Measurements from ENCODE around the gene GRIP2.

Gene GRIP2

DNA sequence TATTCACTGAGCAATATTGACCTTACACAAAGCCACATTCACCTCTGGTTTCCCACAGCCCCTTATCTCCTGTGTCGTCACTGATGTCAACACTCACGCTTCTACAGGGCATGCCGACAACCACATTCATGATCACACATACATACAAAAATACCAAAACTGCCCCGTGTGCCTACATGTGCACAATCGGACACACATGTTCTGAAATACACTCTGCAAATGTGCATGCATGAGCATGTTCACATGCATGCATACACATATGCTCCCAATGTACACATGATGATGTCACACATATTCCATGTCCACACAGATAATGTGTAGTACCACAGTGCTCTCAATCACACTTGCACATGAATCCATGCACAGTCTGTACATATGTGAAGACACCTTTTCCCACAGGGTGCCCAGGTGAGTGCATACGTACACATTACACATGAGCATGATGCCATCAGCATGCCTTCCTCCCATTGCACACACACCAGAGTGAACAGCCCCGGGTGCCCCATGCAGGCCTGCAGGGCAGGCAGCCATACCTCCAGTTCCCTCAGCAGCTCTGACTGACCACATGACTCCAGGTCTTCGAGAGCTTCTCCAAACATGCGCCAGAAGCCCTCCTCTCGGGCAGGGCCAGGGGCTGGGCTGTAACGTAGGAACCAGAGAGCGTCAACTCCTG is 37.0 kb downstream of the GRIP2 start:
- H3K4me3 ChIP-seq (replicated peaks in 1 of 2; ENCODE audit: low read depth in 2 of 2, low read length in 2 of 2): no peak overlapping the region
- no peak for DNase-seq (ENCODE audit: low read depth in 2 of 2)
- TF ChIP-seq, protein P1, sequence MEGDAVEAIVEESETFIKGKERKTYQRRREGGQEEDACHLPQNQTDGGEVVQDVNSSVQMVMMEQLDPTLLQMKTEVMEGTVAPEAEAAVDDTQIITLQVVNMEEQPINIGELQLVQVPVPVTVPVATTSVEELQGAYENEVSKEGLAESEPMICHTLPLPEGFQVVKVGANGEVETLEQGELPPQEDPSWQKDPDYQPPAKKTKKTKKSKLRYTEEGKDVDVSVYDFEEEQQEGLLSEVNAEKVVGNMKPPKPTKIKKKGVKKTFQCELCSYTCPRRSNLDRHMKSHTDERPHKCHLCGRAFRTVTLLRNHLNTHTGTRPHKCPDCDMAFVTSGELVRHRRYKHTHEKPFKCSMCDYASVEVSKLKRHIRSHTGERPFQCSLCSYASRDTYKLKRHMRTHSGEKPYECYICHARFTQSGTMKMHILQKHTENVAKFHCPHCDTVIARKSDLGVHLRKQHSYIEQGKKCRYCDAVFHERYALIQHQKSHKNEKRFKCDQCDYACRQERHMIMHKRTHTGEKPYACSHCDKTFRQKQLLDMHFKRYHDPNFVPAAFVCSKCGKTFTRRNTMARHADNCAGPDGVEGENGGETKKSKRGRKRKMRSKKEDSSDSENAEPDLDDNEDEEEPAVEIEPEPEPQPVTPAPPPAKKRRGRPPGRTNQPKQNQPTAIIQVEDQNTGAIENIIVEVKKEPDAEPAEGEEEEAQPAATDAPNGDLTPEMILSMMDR (IDR thresholded peaks at IDR 0.05; ENCODE audit: low read depth, low read length): no peak

DNA sequence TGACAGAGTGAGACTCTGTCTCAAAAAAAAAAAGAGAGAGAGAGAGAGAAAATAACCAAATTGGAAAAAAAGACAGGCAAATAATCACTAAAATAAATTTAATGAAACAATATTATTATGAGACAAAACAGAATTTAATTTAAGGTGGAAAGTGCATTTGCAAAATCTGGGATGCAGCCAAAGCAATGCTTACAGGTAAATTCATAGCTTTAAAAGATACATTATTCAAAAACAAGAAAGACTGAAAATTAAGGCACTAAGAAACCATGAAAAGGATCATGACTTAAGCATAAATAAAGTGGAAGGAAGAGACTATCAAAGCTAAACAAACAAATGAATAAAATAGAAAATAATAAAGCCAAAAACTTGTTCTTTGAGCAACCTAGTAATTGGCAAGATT is 37.7 kb downstream of the GRIP2 start:
- H3K4me3 ChIP-seq (replicated peaks in 1 of 2; ENCODE audit: low read depth in 2 of 2, low read length in 2 of 2): no peak overlapping the region
- no peak for DNase-seq (ENCODE audit: low read depth in 2 of 2)
- TF ChIP-seq, protein P1 (IDR thresholded peaks at IDR 0.05; ENCODE audit: low read depth, low read length): no peak

DNA sequence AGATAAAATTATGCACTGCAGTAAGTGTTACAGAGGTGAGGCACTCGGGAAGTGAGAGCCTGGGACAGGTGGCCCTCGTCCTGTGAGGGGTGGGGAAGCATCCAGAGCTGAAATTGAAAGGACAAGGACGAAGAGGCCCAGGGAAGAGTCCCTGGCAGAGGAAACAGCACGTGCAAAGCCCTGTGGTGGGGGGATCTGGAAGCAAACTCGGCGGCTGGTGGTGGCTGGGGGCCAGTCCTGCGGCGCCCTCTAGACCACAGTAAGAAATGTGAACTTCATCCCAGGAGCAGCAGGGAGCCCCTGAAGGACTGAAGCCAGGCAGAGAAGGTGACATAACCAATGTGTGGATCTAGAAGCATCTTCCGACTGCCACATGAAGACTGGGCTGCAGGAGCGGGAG is 42.8 kb downstream of the GRIP2 start:
- TF ChIP-seq, protein P1 (IDR thresholded peaks at IDR 0.05; ENCODE audit: low read depth, low read length): no peak
- no peak overlapping the region for H3K4me3 ChIP-seq (replicated peaks in 1 of 2; ENCODE audit: low read depth in 2 of 2, low read length in 2 of 2)
- DNase-seq (ENCODE audit: low read depth in 2 of 2): no peak

DNA sequence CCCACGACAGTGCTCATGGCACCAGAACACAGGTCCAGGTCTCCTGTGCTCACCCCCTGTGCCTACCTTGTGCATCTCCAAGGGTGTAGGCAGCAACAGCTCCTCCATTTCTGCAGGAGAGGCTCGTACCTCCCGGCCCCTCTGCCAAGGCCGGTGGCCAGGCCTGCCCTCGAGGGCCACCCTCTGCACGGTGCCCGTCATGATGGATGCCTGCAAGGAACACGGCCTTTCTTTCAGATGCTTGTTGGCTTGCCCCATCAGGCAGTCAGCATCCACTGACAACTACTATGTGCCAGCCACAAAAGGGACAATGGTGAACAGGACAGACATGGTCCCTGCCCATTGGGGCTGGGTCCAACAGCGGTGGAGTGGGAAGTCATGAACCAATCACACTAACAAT is 43.8 kb downstream of the GRIP2 start:
- DNase-seq (ENCODE audit: low read depth in 2 of 2): no peak
- TF ChIP-seq, protein P1 (IDR thresholded peaks at IDR 0.05; ENCODE audit: low read depth, low read length): no peak
- H3K4me3 ChIP-seq (replicated peaks in 1 of 2; ENCODE audit: low read depth in 2 of 2, low read length in 2 of 2): no peak overlapping the region

DNA sequence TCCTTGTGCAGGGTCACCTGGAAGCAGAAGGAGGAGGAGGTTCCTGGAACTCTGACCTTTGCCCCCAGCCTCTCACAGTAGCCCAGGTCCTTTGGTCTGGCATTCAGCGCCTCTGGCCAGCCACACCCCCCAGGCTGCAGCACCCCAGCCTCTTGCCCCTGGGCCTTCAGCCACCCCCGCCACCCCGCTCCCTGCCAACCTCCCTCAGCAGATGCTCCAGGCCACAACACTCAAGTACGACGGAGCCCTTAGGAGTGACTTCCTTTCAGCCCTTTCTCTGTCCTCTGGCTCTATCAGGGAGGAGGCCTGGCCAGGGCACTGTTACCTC is 45.2 kb downstream of the GRIP2 start:
- H3K4me3 ChIP-seq (replicated peaks in 1 of 2; ENCODE audit: low read depth in 2 of 2, low read length in 2 of 2): no peak overlapping the region
- TF ChIP-seq, protein P1 (IDR thresholded peaks at IDR 0.05; ENCODE audit: low read depth, low read length): no peak
- no peak for DNase-seq (ENCODE audit: low read depth in 2 of 2)

DNA sequence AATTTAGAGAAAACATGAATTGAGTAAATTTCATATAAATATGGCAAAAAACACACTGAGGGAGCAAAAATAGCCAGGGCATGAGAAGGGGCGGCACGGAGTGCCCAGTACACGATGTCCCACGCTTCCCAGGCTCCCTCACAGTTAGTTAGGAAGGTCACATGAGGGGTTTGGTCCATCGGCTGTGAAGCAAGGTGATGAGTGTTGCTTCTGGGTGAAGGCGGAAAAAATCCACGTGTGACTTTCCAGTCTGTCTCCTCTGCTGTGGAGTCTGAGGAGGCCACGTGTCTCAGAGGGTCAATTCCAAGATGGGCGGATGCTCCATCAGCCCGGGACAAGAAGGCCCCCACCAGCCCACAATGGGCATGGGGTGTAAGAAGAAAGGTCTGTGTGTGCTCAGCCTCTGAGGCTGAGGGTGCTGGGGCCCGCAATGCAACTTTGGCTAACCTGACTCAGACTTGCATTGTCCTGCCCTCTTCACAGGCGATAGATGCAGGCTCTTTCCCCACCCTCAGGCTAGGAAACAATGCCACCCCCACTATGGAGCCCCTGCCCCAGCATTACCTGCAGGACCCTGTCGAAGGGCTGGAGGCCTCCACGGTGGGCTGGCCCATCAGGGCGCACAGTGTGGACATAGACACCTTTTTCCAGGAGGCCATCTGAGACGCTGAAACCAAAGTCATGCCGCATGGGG is 45.7 kb downstream of the GRIP2 start:
- no peak for DNase-seq (ENCODE audit: low read depth in 2 of 2)
- TF ChIP-seq, protein P1 (IDR thresholded peaks at IDR 0.05; ENCODE audit: low read depth, low read length): no peak
- no peak overlapping the region for H3K4me3 ChIP-seq (replicated peaks in 1 of 2; ENCODE audit: low read depth in 2 of 2, low read length in 2 of 2)
